ENCODE results near the gene NUDT16. TPM values are rescaled to one million over a fixed set of nuclear protein-coding genes. Genes with fewer than 3 reads are reported as not detected.
A peak's percentile ranks its signal among the peaks of the same experiment; 100 is the strongest.

The NUDT16 gene
- total RNA-seq (10 to 100 TPM; 26.9 to 44.1 (median 38.6) TPM), polyA plus RNA-seq (10 to 100 TPM; 26.7 to 38.6 TPM)
- long read RNA-seq, donor 1, full-length matches to known transcripts: 18 of 29 reads
- long read RNA-seq, donor 1, partial matches to known transcripts: 3 of 29 reads
- long read RNA-seq, donor 1, other reads (novel, unspliced or antisense): 8 of 29 reads
- long read RNA-seq, donor 2, full-length matches to known transcripts: 27 of 42 reads
- long read RNA-seq, donor 2, partial matches to known transcripts: 4 of 42 reads
- long read RNA-seq, donor 2, other reads (novel, unspliced or antisense): 11 of 42 reads
- long read RNA-seq, donor 3, full-length matches to known transcripts: 8 of 15 reads
- long read RNA-seq, donor 3, partial matches to known transcripts: 0 of 15 reads
- long read RNA-seq, donor 3, other reads (novel, unspliced or antisense): 7 of 15 reads

DNA sequence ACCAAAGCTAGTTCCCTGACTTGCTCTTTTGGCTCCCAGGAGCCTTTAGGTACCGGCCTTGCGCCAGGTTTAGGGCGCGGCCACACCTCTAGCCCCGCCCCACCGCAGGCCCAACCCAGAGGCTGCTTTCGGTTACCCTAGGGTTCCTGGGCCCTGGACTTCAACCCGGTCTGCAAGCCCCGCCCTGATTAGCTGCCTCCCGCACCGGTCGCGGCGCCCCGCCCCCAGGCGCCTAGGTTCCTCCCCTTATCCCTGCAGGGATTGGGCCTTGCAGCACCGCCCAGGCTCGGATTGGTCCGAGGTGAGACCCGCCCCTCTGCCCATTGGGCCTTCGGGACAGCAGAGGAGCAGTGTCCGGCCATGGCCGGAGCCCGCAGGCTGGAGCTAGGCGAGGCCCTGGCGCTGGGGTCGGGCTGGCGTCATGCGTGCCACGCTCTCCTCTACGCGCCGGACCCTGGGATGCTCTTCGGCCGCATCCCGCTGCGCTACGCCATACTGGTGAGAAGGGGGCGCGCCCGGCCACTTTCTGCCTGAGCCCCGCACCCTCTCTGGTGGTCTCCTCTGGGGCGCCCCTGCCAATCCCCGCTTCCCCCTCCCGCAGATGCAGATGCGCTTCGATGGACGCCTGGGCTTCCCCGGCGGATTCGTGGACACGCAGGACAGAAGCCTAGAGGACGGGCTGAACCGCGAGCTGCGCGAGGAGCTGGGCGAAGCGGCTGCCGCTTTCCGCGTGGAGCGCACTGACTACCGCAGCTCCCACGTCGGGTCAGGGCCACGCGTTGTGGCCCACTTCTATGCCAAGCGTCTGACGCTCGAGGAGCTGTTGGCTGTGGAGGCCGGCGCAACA is at the start of gene NUDT16:
NUDT16 (plus strand) TSS at position 330 of the 847 bp plus-strand sequence; CDS start at position 361, 31 bp downstream.
- Histone ChIP-seq H3K27ac (peak within 1 kb of the TSS; percentile 76 to 94 (median 90)), H3K36me3 (peaks cover 0 to 33% (median 8%) of the 10 kb centered on the region in 9 donors), H3K27me3 (no peaks in the 10 kb centered on the region), H3K9me3 (no peaks in the 10 kb centered on the region), H3K4me1 (peaks cover 21 to 62% (median 54%) of the 10 kb centered on the region in 9 donors), H3K4me3 (peak within 1 kb of the TSS; percentile 53 to 88 (median 80))
- DNase-seq (peak; percentile 100), ATAC-seq (peak; percentile 99)
- 0% methylated on average over 70 to 73 of the region's 73 CpGs for WGBS, 2 donors
- intact Hi-C loops (cut with DNase I): loop anchor here in 8 of 10 donors (2.0 to 10.0 kb wide), 5 partner anchors 33 to 347 kb away; partner anchors contain the start of gene MRPL3 (in 6 of the 8)
- TF ChIP-seq, protein P1, sequence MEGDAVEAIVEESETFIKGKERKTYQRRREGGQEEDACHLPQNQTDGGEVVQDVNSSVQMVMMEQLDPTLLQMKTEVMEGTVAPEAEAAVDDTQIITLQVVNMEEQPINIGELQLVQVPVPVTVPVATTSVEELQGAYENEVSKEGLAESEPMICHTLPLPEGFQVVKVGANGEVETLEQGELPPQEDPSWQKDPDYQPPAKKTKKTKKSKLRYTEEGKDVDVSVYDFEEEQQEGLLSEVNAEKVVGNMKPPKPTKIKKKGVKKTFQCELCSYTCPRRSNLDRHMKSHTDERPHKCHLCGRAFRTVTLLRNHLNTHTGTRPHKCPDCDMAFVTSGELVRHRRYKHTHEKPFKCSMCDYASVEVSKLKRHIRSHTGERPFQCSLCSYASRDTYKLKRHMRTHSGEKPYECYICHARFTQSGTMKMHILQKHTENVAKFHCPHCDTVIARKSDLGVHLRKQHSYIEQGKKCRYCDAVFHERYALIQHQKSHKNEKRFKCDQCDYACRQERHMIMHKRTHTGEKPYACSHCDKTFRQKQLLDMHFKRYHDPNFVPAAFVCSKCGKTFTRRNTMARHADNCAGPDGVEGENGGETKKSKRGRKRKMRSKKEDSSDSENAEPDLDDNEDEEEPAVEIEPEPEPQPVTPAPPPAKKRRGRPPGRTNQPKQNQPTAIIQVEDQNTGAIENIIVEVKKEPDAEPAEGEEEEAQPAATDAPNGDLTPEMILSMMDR (IDR thresholded peaks at IDR 0.05): peak in 1 of 9 donors; percentile 14

DNA sequence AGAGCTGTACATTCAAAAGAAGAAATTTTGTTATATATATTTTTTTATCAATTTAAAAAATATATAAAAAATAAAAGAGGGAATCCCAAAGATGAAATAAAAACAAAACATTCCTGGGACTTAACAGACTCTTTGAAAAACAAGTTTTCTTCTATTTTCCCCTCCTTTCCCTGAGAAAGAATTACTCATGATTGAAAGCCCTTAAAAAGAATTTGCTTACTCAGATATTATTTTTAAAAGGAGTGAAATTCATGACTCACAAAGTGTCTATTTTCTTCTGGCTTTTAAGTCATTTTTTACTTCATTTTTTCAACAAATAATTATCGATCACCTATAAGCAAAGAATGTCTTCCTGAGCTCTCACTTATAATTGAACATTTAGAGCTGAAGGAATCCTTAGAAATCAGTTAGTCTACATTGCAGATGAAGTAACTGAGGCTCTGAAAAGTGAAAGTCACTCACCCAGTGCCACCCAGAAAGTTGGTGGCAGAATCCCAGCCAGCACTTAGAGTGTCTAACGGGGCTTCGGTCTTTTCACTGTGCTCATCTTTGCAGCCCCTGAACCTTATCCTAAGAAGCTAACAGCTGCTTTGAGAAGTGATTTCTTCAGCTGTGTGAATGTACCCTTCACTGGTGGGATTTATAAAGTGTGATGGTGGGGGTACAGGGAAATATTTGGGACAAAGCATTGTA is 42.5 kb upstream of the NUDT16 start:
- DNase-seq (no peak), ATAC-seq (no peak)
- H3K27ac ChIP-seq: peak overlapping the region in 2 of 10 donors; percentile 64 to 66
- H3K4me3 ChIP-seq: no peak overlapping the region
- TF ChIP-seq, protein P1 (IDR thresholded peaks at IDR 0.05): no peak
- no peaks in the 10 kb centered on the region for H3K36me3 ChIP-seq
- intact Hi-C loops (cut with DNase I): no loop called here
- peaks cover 0 to 20% (median 0%) of the 10 kb centered on the region in 11 donors for H3K9me3 ChIP-seq
- 56 to 65% methylated on average over 3 of the region's 3 CpGs for WGBS, 2 donors
- H3K4me1 ChIP-seq: peaks cover 0 to 23% (median 8%) of the 10 kb centered on the region in 9 donors
- H3K27me3 ChIP-seq: no peaks in the 10 kb centered on the region

DNA sequence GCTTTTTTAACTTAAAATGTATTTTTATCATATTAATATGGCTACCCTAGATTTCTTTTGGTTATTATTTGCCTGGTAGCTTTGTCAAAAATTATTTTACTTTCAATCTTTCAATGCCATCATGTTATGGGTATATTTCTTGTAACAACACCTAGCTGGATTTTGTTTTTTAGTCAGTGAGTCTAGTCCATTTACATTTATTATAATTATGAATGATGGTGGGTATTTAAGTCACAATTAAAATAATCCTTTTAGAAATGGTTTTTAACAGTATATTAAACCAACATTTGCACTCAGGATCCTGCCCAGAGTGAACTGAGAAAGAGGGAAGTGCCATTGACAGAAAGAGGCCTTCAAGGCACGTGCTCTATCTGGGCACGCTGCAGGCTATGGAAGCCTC is 39.8 kb upstream of the NUDT16 start:
- Histone ChIP-seq H3K4me3 (no peak overlapping the region), H3K27ac (no peak overlapping the region), H3K4me1 (peaks cover 0 to 23% (median 8%) of the 10 kb centered on the region in 9 donors), H3K27me3 (no peaks in the 10 kb centered on the region), H3K36me3 (no peaks in the 10 kb centered on the region), H3K9me3 (peaks cover 0 to 20% (median 0%) of the 10 kb centered on the region in 11 donors)
- no peak for ATAC-seq
- intact Hi-C loops (cut with DNase I): no loop called here
- TF ChIP-seq, protein P1 (IDR thresholded peaks at IDR 0.05): no peak
- 94 to 96% methylated on average over 2 of the region's 2 CpGs for WGBS, 2 donors
- no peak for DNase-seq

Data from heart right ventricle (tissue), 16 donors.